Measurements from ENCODE around the gene OCSTAMP. TPM values are rescaled to one million over a fixed set of nuclear protein-coding genes. Genes with fewer than 3 reads are reported as not detected.

OCSTAMP gene
- total RNA-seq, 1 donor from 2014 or later: not detected

GRCh38 chr20:46509523-46509922 is 40.9 kb downstream of the OCSTAMP start:
- peaks cover 11% of the 10 kb centered on the region for H3K9me3 ChIP-seq (ENCODE audit: low read depth)
- H3K27ac ChIP-seq: no peak overlapping the region
- peaks cover 39% of the 10 kb centered on the region for H3K36me3 Mint-ChIP-seq
- DNase-seq (ENCODE audit: low spot score): no peak
- no peak overlapping the region for H2AFZ ChIP-seq (replicated peaks)
- H3K9me3 Mint-ChIP-seq: peaks cover 27% of the 10 kb centered on the region
- no peak overlapping the region for H3K4me3 Mint-ChIP-seq
- no peaks in the 10 kb centered on the region for H3F3A ChIP-seq (ENCODE audit: low read depth)
- H3K4me3 ChIP-seq: no peak overlapping the region
- H3K27me3 ChIP-seq: no peaks in the 10 kb centered on the region
- peaks cover 15% of the 10 kb centered on the region for H3K79me2 ChIP-seq (ENCODE audit: low read depth)
- H3K4me2 ChIP-seq: no peak overlapping the region
- TF ChIP-seq EZH2 (IDR thresholded peaks at IDR 0.05) (no peak), CTCF (IDR thresholded peaks at IDR 0.05) (no peak), EZH2phosphoT487 (IDR thresholded peaks at IDR 0.05) (no peak)
- peaks cover 20% of the 10 kb centered on the region for H3K36me3 ChIP-seq
- H3K27me3 Mint-ChIP-seq (ENCODE audit: insufficient read depth, low read depth): no peaks in the 10 kb centered on the region
- no peak overlapping the region for H3K27ac Mint-ChIP-seq
- peaks cover 2% of the 10 kb centered on the region for H3K4me1 Mint-ChIP-seq
- H3K4me1 ChIP-seq: peaks cover 7% of the 10 kb centered on the region
- no peak overlapping the region for H3K9ac ChIP-seq
- no peaks in the 10 kb centered on the region for H4K20me1 ChIP-seq (ENCODE audit: low read depth)

- DNase-seq (ENCODE audit: low spot score): no peak
- Histone ChIP-seq H3K4me1 (peaks cover 7% of the 10 kb centered on the region), H3K4me2 (no peak overlapping the region), H4K20me1 (ENCODE audit: low read depth) (no peaks in the 10 kb centered on the region), H3K27ac (no peak overlapping the region), H2AFZ (replicated peaks) (no peak overlapping the region), H3K79me2 (ENCODE audit: low read depth) (peaks cover 13% of the 10 kb centered on the region), H3K9me3 (ENCODE audit: low read depth) (peaks cover 27% of the 10 kb centered on the region), H3K4me3 (no peak overlapping the region), H3K9ac (no peak overlapping the region), H3K36me3 (peaks cover 36% of the 10 kb centered on the region), H3K27me3 (no peaks in the 10 kb centered on the region), H3F3A (ENCODE audit: low read depth) (peaks cover 1% of the 10 kb centered on the region)
- Mint-ChIP-seq H3K9me3 (peaks cover 42% of the 10 kb centered on the region), H3K4me3 (no peak overlapping the region), H3K4me1 (peaks cover 2% of the 10 kb centered on the region), H3K36me3 (peaks cover 55% of the 10 kb centered on the region), H3K27me3 (ENCODE audit: insufficient read depth, low read depth) (no peaks in the 10 kb centered on the region), H3K27ac (no peak overlapping the region)
- TF ChIP-seq EZH2phosphoT487 (IDR thresholded peaks at IDR 0.05) (no peak), EZH2 (IDR thresholded peaks at IDR 0.05) (no peak), CTCF (IDR thresholded peaks at IDR 0.05) (no peak)
These were observed 42.6 kb downstream of the OCSTAMP start for GRCh38 chr20:46507760-46508407.

- H3K36me3 Mint-ChIP-seq: peaks cover 73% of the 10 kb centered on the region
- peaks cover 65% of the 10 kb centered on the region for H3K9me3 Mint-ChIP-seq
- Histone ChIP-seq H3K36me3 (peaks cover 48% of the 10 kb centered on the region), H3F3A (ENCODE audit: low read depth) (peaks cover 20% of the 10 kb centered on the region), H2AFZ (replicated peaks) (no peak overlapping the region), H3K9ac (no peak overlapping the region), H3K4me2 (no peak overlapping the region), H4K20me1 (ENCODE audit: low read depth) (no peaks in the 10 kb centered on the region), H3K27me3 (no peaks in the 10 kb centered on the region), H3K4me1 (no peaks in the 10 kb centered on the region), H3K27ac (no peak overlapping the region), H3K79me2 (ENCODE audit: low read depth) (no peaks in the 10 kb centered on the region), H3K4me3 (no peak overlapping the region), H3K9me3 (ENCODE audit: low read depth) (peaks cover 51% of the 10 kb centered on the region)
- no peaks in the 10 kb centered on the region for H3K4me1 Mint-ChIP-seq
- DNase-seq (ENCODE audit: low spot score): no peak
- H3K4me3 Mint-ChIP-seq: no peak overlapping the region
- TF ChIP-seq EZH2 (IDR thresholded peaks at IDR 0.05) (no peak), CTCF (IDR thresholded peaks at IDR 0.05) (no peak), EZH2phosphoT487 (IDR thresholded peaks at IDR 0.05) (no peak)
- no peak overlapping the region for H3K27ac Mint-ChIP-seq
- H3K27me3 Mint-ChIP-seq (ENCODE audit: insufficient read depth, low read depth): no peaks in the 10 kb centered on the region
These were observed 44.9 kb downstream of the OCSTAMP start for GRCh38 chr20:46505506-46505905.
